Measurements from ENCODE around the gene LRG1. TPM values are rescaled to one million over a fixed set of nuclear protein-coding genes. Genes with fewer than 3 reads are reported as not detected.

The LRG1 gene
- total and polyA plus RNA-seq, 9 of the 15 experiments (the other 6 are each of a cell fraction or from before 2014, with no cell fraction given) = 1.5 to 11.9 (median 8.7) TPM

DNA sequence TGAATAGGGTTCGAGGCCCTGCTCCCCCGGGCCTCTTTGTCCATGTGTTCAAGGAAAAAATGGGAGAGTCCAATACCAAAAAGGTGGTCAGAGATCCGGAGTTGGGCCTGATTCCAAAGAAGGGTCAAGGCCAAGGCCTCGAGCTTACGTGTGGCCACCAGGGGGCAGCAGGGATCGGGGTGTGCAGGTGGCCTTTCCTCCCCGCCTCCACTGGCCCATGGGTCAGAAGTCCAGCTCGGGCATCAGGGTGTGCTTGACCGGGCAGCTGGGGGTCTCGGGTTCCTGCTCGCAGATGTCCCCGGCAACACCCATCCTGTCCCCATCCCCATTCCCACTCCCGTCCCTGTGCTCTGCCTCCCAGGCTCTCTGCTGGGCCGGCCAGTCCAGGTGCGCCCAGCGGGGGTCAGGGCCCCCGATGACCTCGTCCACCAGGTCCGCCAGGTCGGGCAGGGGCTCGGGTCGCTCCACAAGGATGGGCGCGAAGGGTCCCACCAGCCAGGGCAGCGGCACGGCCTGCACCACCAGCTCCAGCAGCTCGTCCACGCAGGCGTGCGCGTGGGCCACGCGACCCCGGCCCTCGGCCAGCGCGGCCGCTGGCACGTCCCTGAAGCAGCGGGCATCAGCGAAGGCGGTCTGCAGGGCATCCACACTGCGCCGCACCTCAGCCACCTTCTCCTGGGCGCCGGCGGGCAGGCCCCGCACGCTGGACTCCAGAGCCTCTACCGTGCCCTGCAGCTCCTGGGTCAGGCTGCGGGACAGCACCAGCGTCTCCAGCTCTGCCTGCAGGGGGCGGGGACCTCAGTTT is 16.3 kb downstream of the LRG1 start (continued):
- TF ChIP-seq ZNF124 (CRISPR knock-in tag; IDR thresholded peaks at IDR 0.05) = no peak
- TF ChIP-seq TAF9B (IDR thresholded peaks at IDR 0.05; ENCODE audit: partially characterized antibody) = no peak
- TF ChIP-seq HNRNPL (IDR thresholded peaks at IDR 0.05; ENCODE audit: low read depth, low read length) = 0 out of 2 replicates have a peak, but pooled peaks have one; percentile 16
- no peak for TF ChIP-seq ZNF232 (CRISPR knock-in tag; IDR thresholded peaks at IDR 0.05)
- no peak for TF ChIP-seq ZBTB11 (CRISPR knock-in tag; IDR thresholded peaks at IDR 0.05)
- no peak for TF ChIP-seq TOE1 (IDR thresholded peaks at IDR 0.05; ENCODE audit: borderline replicate concordance)
- TF ChIP-seq TOE1 (CRISPR knock-in tag; IDR thresholded peaks at IDR 0.05; ENCODE audit: borderline replicate concordance, low read depth) = no peak
- no peak for TF ChIP-seq BRD9 (IDR thresholded peaks at IDR 0.05; ENCODE audit: low read depth, partially characterized antibody)
- TF ChIP-seq MAFK (IDR thresholded peaks at IDR 0.05; ENCODE audit: low read length) = 0 out of 2 replicates have a peak, but pooled peaks have one; percentile 2
- TF ChIP-seq HLTF (IDR thresholded peaks at IDR 0.05) = no peak
- no peak for TF ChIP-seq ZNF717 (CRISPR knock-in tag; IDR thresholded peaks at IDR 0.05)
- TF ChIP-seq, protein P1, sequence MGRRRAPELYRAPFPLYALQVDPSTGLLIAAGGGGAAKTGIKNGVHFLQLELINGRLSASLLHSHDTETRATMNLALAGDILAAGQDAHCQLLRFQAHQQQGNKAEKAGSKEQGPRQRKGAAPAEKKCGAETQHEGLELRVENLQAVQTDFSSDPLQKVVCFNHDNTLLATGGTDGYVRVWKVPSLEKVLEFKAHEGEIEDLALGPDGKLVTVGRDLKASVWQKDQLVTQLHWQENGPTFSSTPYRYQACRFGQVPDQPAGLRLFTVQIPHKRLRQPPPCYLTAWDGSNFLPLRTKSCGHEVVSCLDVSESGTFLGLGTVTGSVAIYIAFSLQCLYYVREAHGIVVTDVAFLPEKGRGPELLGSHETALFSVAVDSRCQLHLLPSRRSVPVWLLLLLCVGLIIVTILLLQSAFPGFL (CRISPR knock-in tag; IDR thresholded peaks at IDR 0.05) = no peak
- TF ChIP-seq PTBP1 (IDR thresholded peaks at IDR 0.05; ENCODE audit: low read depth, low read length) = no peak
- TF ChIP-seq RREB1 (CRISPR knock-in tag; IDR thresholded peaks at IDR 0.05) = no peak
- no peak for TF ChIP-seq NR2C2 (CRISPR knock-in tag; IDR thresholded peaks at IDR 0.05)
- no peak for TF ChIP-seq NR2C2 (tag; IDR thresholded peaks at IDR 0.05)
- TF ChIP-seq ZKSCAN3 (CRISPR knock-in tag; IDR thresholded peaks at IDR 0.05) = no peak
- no peak for TF ChIP-seq ZNF224 (CRISPR knock-in tag; IDR thresholded peaks at IDR 0.05)
- peak; percentile 55 for TF ChIP-seq CREM (IDR thresholded peaks at IDR 0.05; ENCODE audit: low read depth)
